NCI-H345 treated with DMSO at 0.1 percent for 48 hours (cell line): ENCODE data around the gene PTPRN2.
A peak's percentile ranks its signal among the peaks of the same experiment; 100 is the strongest.
"Not testable (repeated sequence)": the region's sequence is repeated elsewhere in the genome, so short reads cannot be mapped to it uniquely, and the experiment has no call there.

ENCODE experiments used
- DNase-seq: peaks from one replicate; lab custom pipeline; 2025; ENCODE audit not compliant: unreplicated experiment; lab: John Stamatoyannopoulos, UW

The PTPRN2 gene

GRCh38 chr7:157703131-157703530 lies 884.5 kb downstream of the PTPRN2 start:
- DNase-seq: no peak

- DNase-seq: no peak
These were observed 885.2 kb downstream of the PTPRN2 start for GRCh38 chr7:157702311-157703023.

- not testable (repeated sequence) for DNase-seq
These were observed 886.0 kb downstream of the PTPRN2 start for GRCh38 chr7:157701395-157702180.

- DNase-seq: no peak
These were observed 887.2 kb downstream of the PTPRN2 start for GRCh38 chr7:157700231-157701005.

- peak; percentile 23 for DNase-seq
These were observed 888.1 kb downstream of the PTPRN2 start for GRCh38 chr7:157699357-157700013.

GRCh38 chr7:157697287-157697686 lies 890.3 kb downstream of the PTPRN2 start:
- DNase-seq: not testable (repeated sequence)

GRCh38 chr7:157695609-157696008 lies 892.0 kb downstream of the PTPRN2 start:
- DNase-seq: not testable (repeated sequence)

- no peak for DNase-seq
These were observed 893.3 kb downstream of the PTPRN2 start for GRCh38 chr7:157694376-157694665.

GRCh38 chr7:157693521-157694375 lies 893.9 kb downstream of the PTPRN2 start:
- DNase-seq: no peak

- no peak for DNase-seq
These were observed 894.5 kb downstream of the PTPRN2 start for GRCh38 chr7:157693071-157693520.

- no peak for DNase-seq
These were observed 895.1 kb downstream of the PTPRN2 start for GRCh38 chr7:157692460-157693011.

- DNase-seq: peak; percentile 29
These were observed 895.8 kb downstream of the PTPRN2 start for GRCh38 chr7:157691586-157692459.

- DNase-seq: peak; percentile 67
These were observed 896.6 kb downstream of the PTPRN2 start for GRCh38 chr7:157690833-157691585.

- no peak for DNase-seq
These were observed 897.4 kb downstream of the PTPRN2 start for GRCh38 chr7:157690058-157690832.

- DNase-seq: no peak
These were observed 898.2 kb downstream of the PTPRN2 start for GRCh38 chr7:157689269-157690057.

GRCh38 chr7:157688533-157689268 lies 898.9 kb downstream of the PTPRN2 start:
- no peak for DNase-seq
